GM12892 (cell line): Measurements from ENCODE around the gene TOP2B.

Experiments used
- POLR2A ChIP-seq: IDR thresholded peaks from 2 replicates; pipeline ENCODE4 v1.6.1; 2011; ENCODE audit warnings: low read depth, low read length, control low read depth
- TAF1 ChIP-seq: IDR thresholded peaks from 2 replicates; pipeline ENCODE4 v1.6.1; 2011; ENCODE audit warnings: low read depth, mild to moderate bottlenecking, control low read depth, low read length, borderline replicate concordance

DNA sequence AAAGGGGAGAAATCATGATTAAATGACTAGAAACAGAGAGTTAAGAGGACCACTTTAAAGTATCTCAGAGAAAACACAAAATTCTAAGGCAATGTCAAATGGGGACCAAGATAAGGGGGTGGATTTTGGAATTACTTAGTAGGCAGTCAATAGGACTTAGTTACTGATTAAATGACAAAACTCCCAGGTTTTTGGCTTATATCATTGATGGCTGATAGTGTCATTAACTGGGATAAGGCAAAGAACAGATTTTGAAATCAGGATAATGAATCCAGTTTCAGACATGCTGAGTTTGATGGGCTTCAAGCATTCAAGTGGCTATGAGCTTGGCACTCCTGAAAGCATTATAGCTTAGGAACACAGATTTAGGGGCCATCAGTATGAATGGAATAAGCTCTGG is 53.9 kb downstream of the TOP2B start:
- no peak for TF ChIP-seq POLR2A
- no peak for TF ChIP-seq TAF1
